ENCODE data around the gene SCD. TPM values are rescaled to one million over a fixed set of nuclear protein-coding genes. Genes with fewer than 3 reads are reported as not detected.
A peak's percentile ranks its signal among the peaks of the same experiment; 100 is the strongest.

The SCD gene
- total and polyA plus RNA-seq, 2 of the 13 experiments (the other 11 are each of a cell fraction or from before 2014, with no cell fraction given), result 492 to 512 TPM

GRCh38 chr10:100346351-100346764 is 675 bp upstream of the SCD start (continued):
- TF ChIP-seq, protein P1, sequence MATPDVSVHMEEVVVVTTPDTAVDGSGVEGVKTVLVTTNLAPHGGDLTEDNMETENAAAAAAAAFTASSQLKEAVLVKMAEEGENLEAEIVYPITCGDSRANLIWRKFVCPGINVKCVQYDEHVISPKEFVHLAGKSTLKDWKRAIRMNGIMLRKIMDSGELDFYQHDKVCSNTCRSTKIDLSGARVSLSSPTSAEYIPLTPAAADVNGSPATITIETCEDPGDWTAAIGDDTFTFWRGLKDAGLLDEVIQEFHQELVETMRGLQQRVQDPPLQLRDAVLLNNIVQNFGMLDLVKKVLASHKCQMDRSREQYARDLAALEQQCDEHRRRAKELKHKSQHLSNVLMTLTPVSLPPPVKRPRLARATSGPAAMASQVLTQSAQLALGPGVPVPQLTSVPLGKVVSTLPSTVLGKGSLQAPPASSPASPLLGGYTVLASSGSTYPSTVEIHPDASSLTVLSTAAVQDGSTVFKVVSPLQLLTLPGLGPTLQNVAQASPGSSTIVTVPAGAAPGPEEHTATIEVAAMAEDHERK (CRISPR knock-in tag; IDR thresholded peaks at IDR 0.05; ENCODE audit: low read depth), result no peak
- TF ChIP-seq NFATC3 (CRISPR knock-in tag; IDR thresholded peaks at IDR 0.05) (no peak), THAP11 (CRISPR knock-in tag; IDR thresholded peaks at IDR 0.05) (no peak; the same call in 1 of the 2 replicates), ZNF24 (IDR thresholded peaks at IDR 0.05) (no peak), RBFOX2 (IDR thresholded peaks at IDR 0.05; ENCODE audit: low read depth, low read length) (peak; percentile 84), ZFYVE20 (CRISPR knock-in tag; IDR thresholded peaks at IDR 0.05; ENCODE audit: borderline replicate concordance, low read depth) (no peak), YEATS4 (CRISPR knock-in tag; IDR thresholded peaks at IDR 0.05; ENCODE audit: borderline replicate concordance) (peak; percentile 81; the same call in 1 of the 2 replicates), HMG20B (CRISPR knock-in tag; conservative IDR thresholded peaks at IDR 0.05) (no peak), KDM6A (CRISPR knock-in tag; IDR thresholded peaks at IDR 0.05; ENCODE audit: low read depth) (no peak), PHF21A (CRISPR knock-in tag; IDR thresholded peaks at IDR 0.05) (no peak), ONECUT2 (CRISPR knock-in tag; IDR thresholded peaks at IDR 0.05) (no peak), MLLT10 (CRISPR knock-in tag; IDR thresholded peaks at IDR 0.05) (no peak), KMT2A (CRISPR knock-in tag; IDR thresholded peaks at IDR 0.05) (no peak), ZNF75D (CRISPR knock-in tag; IDR thresholded peaks at IDR 0.05; ENCODE audit: borderline replicate concordance) (no peak), ZNF224 (CRISPR knock-in tag; IDR thresholded peaks at IDR 0.05) (no peak)
- TF ChIP-seq, protein P2, sequence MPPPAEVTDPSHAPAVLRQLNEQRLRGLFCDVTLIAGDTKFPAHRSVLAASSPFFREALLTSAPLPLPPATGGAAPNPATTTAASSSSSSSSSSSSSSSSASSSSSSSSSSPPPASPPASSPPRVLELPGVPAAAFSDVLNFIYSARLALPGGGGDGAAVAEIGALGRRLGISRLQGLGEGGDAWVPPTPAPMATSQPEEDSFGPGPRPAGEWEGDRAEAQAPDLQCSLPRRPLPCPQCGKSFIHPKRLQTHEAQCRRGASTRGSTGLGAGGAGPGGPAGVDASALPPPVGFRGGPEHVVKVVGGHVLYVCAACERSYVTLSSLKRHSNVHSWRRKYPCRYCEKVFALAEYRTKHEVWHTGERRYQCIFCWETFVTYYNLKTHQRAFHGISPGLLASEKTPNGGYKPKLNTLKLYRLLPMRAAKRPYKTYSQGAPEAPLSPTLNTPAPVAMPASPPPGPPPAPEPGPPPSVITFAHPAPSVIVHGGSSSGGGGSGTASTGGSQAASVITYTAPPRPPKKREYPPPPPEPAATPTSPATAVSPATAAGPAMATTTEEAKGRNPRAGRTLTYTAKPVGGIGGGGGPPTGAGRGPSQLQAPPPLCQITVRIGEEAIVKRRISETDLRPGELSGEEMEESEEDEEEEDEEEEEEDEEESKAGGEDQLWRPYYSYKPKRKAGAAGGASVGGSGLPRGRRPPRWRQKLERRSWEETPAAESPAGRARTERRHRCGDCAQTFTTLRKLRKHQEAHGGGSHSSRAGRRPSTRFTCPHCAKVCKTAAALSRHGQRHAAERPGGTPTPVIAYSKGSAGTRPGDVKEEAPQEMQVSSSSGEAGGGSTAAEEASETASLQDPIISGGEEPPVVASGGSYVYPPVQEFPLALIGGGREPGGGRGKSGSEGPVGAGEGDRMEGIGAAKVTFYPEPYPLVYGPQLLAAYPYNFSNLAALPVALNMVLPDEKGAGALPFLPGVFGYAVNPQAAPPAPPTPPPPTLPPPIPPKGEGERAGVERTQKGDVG (CRISPR knock-in tag; IDR thresholded peaks at IDR 0.05; ENCODE audit: borderline replicate concordance), result peak; percentile 18; the same call in 1 of the 2 replicates
- TF ChIP-seq, protein P3, sequence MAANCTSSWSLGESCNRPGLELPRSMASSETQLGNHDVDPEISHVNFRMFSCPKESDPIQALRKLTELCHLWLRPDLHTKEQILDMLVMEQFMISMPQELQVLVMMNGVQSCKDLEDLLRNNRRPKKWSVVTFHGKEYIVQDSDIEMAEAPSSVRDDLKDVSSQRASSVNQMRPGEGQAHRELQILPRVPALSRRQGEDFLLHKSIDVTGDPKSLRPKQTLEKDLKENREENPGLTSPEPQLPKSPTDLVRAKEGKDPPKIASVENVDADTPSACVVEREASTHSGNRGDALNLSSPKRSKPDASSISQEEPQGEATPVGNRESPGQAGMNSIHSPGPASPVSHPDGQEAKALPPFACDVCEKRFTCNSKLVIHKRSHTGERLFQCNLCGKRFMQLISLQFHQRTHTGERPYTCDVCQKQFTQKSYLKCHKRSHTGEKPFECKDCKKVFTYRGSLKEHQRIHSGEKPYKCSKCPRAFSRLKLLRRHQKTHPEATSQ (CRISPR knock-in tag; IDR thresholded peaks at IDR 0.05; ENCODE audit: borderline replicate concordance), result no peak
- TF ChIP-seq, protein P4, sequence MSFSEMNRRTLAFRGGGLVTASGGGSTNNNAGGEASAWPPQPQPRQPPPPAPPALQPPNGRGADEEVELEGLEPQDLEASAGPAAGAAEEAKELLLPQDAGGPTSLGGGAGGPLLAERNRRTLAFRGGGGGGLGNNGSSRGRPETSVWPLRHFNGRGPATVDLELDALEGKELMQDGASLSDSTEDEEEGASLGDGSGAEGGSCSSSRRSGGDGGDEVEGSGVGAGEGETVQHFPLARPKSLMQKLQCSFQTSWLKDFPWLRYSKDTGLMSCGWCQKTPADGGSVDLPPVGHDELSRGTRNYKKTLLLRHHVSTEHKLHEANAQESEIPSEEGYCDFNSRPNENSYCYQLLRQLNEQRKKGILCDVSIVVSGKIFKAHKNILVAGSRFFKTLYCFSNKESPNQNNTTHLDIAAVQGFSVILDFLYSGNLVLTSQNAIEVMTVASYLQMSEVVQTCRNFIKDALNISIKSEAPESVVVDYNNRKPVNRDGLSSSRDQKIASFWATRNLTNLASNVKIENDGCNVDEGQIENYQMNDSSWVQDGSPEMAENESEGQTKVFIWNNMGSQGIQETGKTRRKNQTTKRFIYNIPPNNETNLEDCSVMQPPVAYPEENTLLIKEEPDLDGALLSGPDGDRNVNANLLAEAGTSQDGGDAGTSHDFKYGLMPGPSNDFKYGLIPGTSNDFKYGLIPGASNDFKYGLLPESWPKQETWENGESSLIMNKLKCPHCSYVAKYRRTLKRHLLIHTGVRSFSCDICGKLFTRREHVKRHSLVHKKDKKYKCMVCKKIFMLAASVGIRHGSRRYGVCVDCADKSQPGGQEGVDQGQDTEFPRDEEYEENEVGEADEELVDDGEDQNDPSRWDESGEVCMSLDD (CRISPR knock-in tag; IDR thresholded peaks at IDR 0.05; ENCODE audit: borderline replicate concordance), result peak; percentile 94; the same call in 1 of the 2 replicates
- TF ChIP-seq, protein P5, sequence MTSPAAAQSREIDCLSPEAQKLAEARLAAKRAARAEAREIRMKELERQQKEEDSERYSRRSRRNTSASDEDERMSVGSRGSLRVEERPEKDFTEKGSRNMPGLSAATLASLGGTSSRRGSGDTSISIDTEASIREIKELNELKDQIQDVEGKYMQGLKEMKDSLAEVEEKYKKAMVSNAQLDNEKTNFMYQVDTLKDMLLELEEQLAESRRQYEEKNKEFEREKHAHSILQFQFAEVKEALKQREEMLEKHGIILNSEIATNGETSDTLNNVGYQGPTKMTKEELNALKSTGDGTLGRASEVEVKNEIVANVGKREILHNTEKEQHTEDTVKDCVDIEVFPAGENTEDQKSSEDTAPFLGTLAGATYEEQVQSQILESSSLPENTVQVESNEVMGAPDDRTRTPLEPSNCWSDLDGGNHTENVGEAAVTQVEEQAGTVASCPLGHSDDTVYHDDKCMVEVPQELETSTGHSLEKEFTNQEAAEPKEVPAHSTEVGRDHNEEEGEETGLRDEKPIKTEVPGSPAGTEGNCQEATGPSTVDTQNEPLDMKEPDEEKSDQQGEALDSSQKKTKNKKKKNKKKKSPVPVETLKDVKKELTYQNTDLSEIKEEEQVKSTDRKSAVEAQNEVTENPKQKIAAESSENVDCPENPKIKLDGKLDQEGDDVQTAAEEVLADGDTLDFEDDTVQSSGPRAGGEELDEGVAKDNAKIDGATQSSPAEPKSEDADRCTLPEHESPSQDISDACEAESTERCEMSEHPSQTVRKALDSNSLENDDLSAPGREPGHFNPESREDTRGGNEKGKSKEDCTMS (CRISPR knock-in tag; conservative IDR thresholded peaks at IDR 0.05), result no peak
